Peyer's patch (tissue), 4 donors: Measurements from ENCODE around the gene RNU6-8. TPM values are rescaled to one million over a fixed set of nuclear protein-coding genes. Genes with fewer than 3 reads are reported as not detected.
A peak's percentile ranks its signal among the peaks of the same experiment; 100 is the strongest.

Source experiments
- DNase-seq, 3 donors: peaks; one replicate each; pipeline ENCODE4 v3.0.0-alpha.2; 2017 to 2019
- H3K27ac ChIP-seq, 4 donors: fragments of 200-600 bp; sonication (generic); one replicate each; pipeline ENCODE4 v1.5.1; 2016 to 2019
- H3K27me3 ChIP-seq, 2 donors: fragments of 200-600 bp; sonication (generic); one replicate each; pipeline ENCODE4 v1.5.1; 2019
- H3K36me3 ChIP-seq, 3 donors: fragments of 200-600 bp; sonication (generic); one replicate each; pipeline ENCODE4 v1.5.1; 2016 to 2019
- H3K4me1 ChIP-seq, 4 donors: fragments of 200-600 bp; sonication (generic); one replicate each; pipeline ENCODE4 v1.5.1; 2016 to 2019
- H3K4me3 ChIP-seq, 4 donors: fragments of 200-600 bp; sonication (generic); 1 replicate in 3 of 4; 2 replicates in 1 of 4; pipeline ENCODE4 v1.5.1; 2016 to 2019; ENCODE audit warnings: mild to moderate bottlenecking in 1 of 4
- H3K9me3 ChIP-seq, 4 donors: fragments of 200-600 bp; sonication (generic); one replicate each; pipeline ENCODE4 v1.5.1; 2016 to 2019; ENCODE audit warnings: mild to moderate bottlenecking in 1 of 4
- CTCF ChIP-seq, 6 experiments: fragments of 450-650 bp in 4 of 6; fragments of 200-600 bp in 2 of 6; sonication (generic) in 1 of 6; IDR thresholded peaks; one replicate each; pipeline ENCODE4 v1.5.1; 2017 to 2019; ENCODE audit warnings: antibody characterized with exemption in 6 of 6, mild to moderate bottlenecking in 3 of 6, moderate library complexity in 1 of 6
- POLR2A ChIP-seq, 2 donors: fragments of 450-650 bp; IDR thresholded peaks; one replicate each; pipeline ENCODE4 v1.5.1; 2017; ENCODE audit warnings: antibody characterized with exemption in 2 of 2, mild to moderate bottlenecking in 2 of 2, moderate library complexity in 2 of 2
- total RNA-seq, 4 donors: library from RNA; depleted of rRNA; stranded (reverse); fragments of >200 nt; gene quantifications; one replicate each; pipeline ENCODE4 v1.1.0, GENCODE V29; 2016

Gene RNU6-8
- total RNA-seq, 4 donors from 2014 or later: not detected

DNA sequence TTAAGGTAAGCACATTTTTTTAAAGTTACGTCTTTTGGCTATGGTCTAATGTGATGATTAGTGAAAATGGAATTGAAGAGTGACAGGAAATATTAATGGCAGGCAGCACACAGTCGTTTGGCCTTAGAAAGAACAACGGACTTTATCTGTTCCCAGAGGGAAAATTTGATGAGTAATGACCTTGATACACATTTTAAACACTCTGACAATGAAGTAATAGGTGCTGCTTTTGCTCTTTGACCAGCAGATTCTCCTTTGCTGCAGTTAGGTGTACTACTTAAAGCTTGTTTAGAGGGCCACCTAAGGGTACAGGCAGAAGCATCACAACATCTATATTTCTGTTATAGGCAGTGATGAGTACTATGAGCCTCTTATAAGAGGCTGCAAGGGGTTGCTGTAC is 27.1 kb upstream of the RNU6-8 start:
- peaks cover 0 to 9% (median 0%) of the 10 kb centered on the region in 4 donors for H3K4me1 ChIP-seq
- no peak overlapping the region for H3K27ac ChIP-seq
- H3K36me3 ChIP-seq: no peaks in the 10 kb centered on the region
- H3K27me3 ChIP-seq: no peaks in the 10 kb centered on the region
- TF ChIP-seq POLR2A (IDR thresholded peaks at IDR 0.05): no peak
- peak in 1 of 6 experiments; percentile 23 for TF ChIP-seq CTCF (IDR thresholded peaks at IDR 0.05)
- no peak overlapping the region for H3K4me3 ChIP-seq
- no peak for DNase-seq
- no peaks in the 10 kb centered on the region for H3K9me3 ChIP-seq

DNA sequence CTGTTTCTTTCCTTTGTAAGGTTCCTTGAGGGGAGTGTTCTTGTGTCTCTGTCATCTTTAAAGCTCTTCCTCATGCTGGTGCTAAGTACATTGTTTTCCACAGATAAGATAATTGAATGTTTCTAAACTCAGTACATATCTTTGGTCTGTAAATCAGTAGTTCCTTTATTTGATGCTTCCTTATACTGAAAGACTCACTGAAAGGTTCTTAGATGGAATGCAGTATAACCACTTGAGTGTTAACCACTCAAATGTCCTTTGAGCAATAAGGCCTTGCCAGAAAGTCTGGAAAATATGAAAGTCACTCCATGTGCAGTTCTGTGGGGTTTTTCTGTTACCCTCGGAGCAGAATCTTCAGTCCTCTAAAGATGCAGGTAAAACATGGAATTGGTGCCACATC is 23.0 kb upstream of the RNU6-8 start:
- Histone ChIP-seq H3K4me3 (no peak overlapping the region), H3K27ac (no peak overlapping the region), H3K9me3 (no peaks in the 10 kb centered on the region), H3K27me3 (no peaks in the 10 kb centered on the region), H3K36me3 (no peaks in the 10 kb centered on the region), H3K4me1 (no peaks in the 10 kb centered on the region)
- DNase-seq: no peak
- no peak for TF ChIP-seq CTCF (IDR thresholded peaks at IDR 0.05)
- TF ChIP-seq POLR2A (IDR thresholded peaks at IDR 0.05): no peak

DNA sequence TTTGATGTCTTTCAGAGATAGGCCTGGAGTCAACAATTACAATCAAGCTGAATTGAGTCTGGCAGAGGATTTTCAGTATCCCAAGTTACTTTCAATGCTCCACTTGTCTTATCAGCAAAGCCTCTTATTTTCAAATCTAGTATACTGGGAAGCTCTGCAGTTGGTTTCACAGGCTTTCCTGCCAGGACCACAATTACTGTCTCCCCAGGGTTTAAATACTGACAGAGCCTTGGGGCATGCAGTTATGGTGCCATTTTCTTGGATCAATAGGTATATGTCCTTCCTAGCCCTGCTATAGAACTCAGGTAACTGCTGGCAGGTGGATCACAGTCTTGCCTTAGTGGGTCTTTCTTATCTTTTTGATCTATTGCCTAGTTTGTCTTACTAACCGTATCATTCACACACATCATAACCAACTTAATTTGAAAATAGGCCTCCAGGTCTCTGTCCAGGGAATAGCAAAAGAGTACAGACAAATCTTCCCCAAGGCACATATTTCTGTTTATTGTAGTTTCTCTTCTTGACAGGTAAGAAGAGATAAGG is 22.4 kb upstream of the RNU6-8 start:
- Histone ChIP-seq H3K27me3 (no peaks in the 10 kb centered on the region), H3K9me3 (no peaks in the 10 kb centered on the region), H3K36me3 (no peaks in the 10 kb centered on the region), H3K4me1 (no peaks in the 10 kb centered on the region), H3K27ac (no peak overlapping the region), H3K4me3 (no peak overlapping the region)
- no peak for TF ChIP-seq CTCF (IDR thresholded peaks at IDR 0.05)
- no peak for TF ChIP-seq POLR2A (IDR thresholded peaks at IDR 0.05)
- DNase-seq: no peak

DNA sequence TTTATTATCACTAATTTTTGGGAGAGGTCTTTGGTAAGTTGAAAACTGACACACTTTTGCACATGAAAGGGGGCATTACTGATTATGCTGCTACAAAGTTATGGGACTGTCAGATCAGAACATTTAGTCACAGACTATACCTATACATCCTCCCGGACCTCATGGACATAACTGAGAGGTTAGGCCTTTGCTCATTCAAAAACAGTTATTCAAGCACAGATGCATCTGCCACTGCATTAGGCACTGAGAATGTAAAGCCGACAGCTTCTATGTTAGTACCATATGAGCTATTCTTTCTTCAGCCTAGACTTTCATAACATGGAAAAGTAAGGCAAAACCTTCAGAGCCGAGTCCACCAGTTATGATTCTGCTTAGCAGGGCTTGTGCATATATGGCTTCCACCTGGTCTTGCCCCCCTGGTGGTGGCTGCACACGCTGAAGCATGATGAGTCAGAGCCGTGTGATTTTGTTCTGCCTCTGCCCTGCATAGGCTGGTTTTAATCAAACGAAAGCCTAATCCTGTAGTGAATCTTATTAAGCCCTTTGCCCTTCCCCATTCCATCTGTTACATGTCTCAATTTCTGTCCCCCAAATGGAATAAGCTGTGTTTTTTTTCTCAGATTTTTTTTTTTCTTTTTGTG is 21.8 kb upstream of the RNU6-8 start:
- no peak overlapping the region for H3K4me3 ChIP-seq
- no peaks in the 10 kb centered on the region for H3K36me3 ChIP-seq
- no peak overlapping the region for H3K27ac ChIP-seq
- H3K4me1 ChIP-seq: no peaks in the 10 kb centered on the region
- DNase-seq: no peak
- H3K9me3 ChIP-seq: no peaks in the 10 kb centered on the region
- TF ChIP-seq CTCF (IDR thresholded peaks at IDR 0.05) (peak in 4 of 6 experiments; percentile 9 to 48 (median 36)), POLR2A (IDR thresholded peaks at IDR 0.05) (no peak)
- H3K27me3 ChIP-seq: no peaks in the 10 kb centered on the region

- Histone ChIP-seq H3K27ac (no peak overlapping the region), H3K4me3 (no peak overlapping the region), H3K27me3 (no peaks in the 10 kb centered on the region), H3K36me3 (no peaks in the 10 kb centered on the region), H3K9me3 (no peaks in the 10 kb centered on the region), H3K4me1 (no peaks in the 10 kb centered on the region)
- no peak for DNase-seq
- no peak for TF ChIP-seq CTCF (IDR thresholded peaks at IDR 0.05)
- no peak for TF ChIP-seq POLR2A (IDR thresholded peaks at IDR 0.05)
Observed at GRCh38 chr14:32217301-32217700, 14.2 kb upstream of the RNU6-8 start.
